DND-41 (cell line): ENCODE results near the gene FAM210B.

Experiments
- ATAC-seq: fragments of 200-7000 bp; cut with Tn5 transposase; 3 replicates; pipeline ENCODE4 v1.9.1; 2021; ENCODE audit warnings: low read depth; ENCODE audit not compliant: insufficient read depth
- DNase-seq: peaks from one replicate; pipeline ENCODE4 v3.0.0-alpha.2; 2020
- H2AFZ ChIP-seq: 2 replicates; pipeline ENCODE4 v1.6.0; 2012; ENCODE audit warnings: low read depth, low read length
- H3K27ac ChIP-seq: 2 replicates; pipeline ENCODE4 v1.5.1; 2012; ENCODE audit warnings: low read length, inconsistent platforms
- H3K27me3 ChIP-seq: fragments of 200-600 bp; sonication (generic); 2 replicates; pipeline ENCODE4 v1.6.0; 2012; ENCODE audit warnings: low read length, mild to moderate bottlenecking, inconsistent platforms; ENCODE audit not compliant: insufficient read depth, poor library complexity
- H3K36me3 ChIP-seq: 2 replicates; pipeline ENCODE4 v1.5.1; 2012; ENCODE audit warnings: low read length, inconsistent platforms; ENCODE audit not compliant: insufficient read depth
- H3K4me1 ChIP-seq: 2 replicates; pipeline ENCODE4 v1.5.1; 2012; ENCODE audit warnings: mild to moderate bottlenecking, low read length; ENCODE audit not compliant: insufficient read depth
- H3K4me2 ChIP-seq: 2 replicates; pipeline ENCODE4 v1.6.0; 2012; ENCODE audit warnings: mild to moderate bottlenecking, moderate library complexity, low read length, inconsistent platforms; ENCODE audit not compliant: insufficient read depth
- H3K4me3 ChIP-seq, 2 experiments: fragments of 200-600 bp in 1 of 2; shearing (Covaris generic) in 1 of 2; 2 replicates each; pipeline ENCODE4 v1.5.1; 2012 to 2016; ENCODE audit warnings: inconsistent platforms in 2 of 2, low read length in 2 of 2, mild to moderate bottlenecking in 2 of 2, low read depth in 1 of 2, moderate library complexity in 1 of 2
- H3K79me2 ChIP-seq: 2 replicates; pipeline ENCODE4 v1.6.0; 2012; ENCODE audit warnings: low read length, inconsistent platforms; ENCODE audit not compliant: insufficient read depth
- H3K9ac ChIP-seq: 2 replicates; pipeline ENCODE4 v1.6.0; 2012; ENCODE audit warnings: low read depth, mild to moderate bottlenecking, inconsistent platforms, low read length, moderate library complexity
- H3K9me3 ChIP-seq: 2 replicates; pipeline ENCODE4 v1.5.1; 2012; ENCODE audit warnings: low read length, moderate library complexity, mild to moderate bottlenecking, inconsistent platforms; ENCODE audit not compliant: insufficient read depth, severe bottlenecking
- H4K20me1 ChIP-seq: 2 replicates; pipeline ENCODE4 v1.6.0; 2012; ENCODE audit warnings: low read length; ENCODE audit not compliant: insufficient read depth
- CTCF ChIP-seq: IDR thresholded peaks from 2 replicates; pipeline ENCODE4 v1.5.1; 2012; ENCODE audit warnings: borderline replicate concordance, low read length, moderate library complexity, mild to moderate bottlenecking; ENCODE audit not compliant: poor library complexity, severe bottlenecking; ENCODE audit errors: extremely low read depth
- EZH2 ChIP-seq: IDR thresholded peaks from 3 replicates; pipeline ENCODE4 v1.6.1; 2012; ENCODE audit warnings: borderline replicate concordance, low read depth, mild to moderate bottlenecking, moderate library complexity, low read length, inconsistent platforms; ENCODE audit not compliant: severe bottlenecking

FAM210B gene, protein sequence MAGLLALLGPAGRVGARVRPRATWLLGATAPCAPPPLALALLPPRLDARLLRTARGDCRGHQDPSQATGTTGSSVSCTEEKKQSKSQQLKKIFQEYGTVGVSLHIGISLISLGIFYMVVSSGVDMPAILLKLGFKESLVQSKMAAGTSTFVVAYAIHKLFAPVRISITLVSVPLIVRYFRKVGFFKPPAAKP

GRCh38 chr20:56358600-56359211 lies at the start of gene FAM210B:
FAM210B (plus strand) TSS chr20:56358974; CDS start chr20:56359006, 32 bp downstream.
- TF ChIP-seq CTCF (no peak), EZH2 (no peak)
- Histone ChIP-seq H3K36me3 (no peaks in the 10 kb centered on the region), H3K4me1 (peaks cover 22% of the 10 kb centered on the region), H3K27ac (no peak within 1 kb of the TSS; the same call in 1 of the 2 replicates), H3K79me2 (no peaks in the 10 kb centered on the region), H4K20me1 (no peaks in the 10 kb centered on the region; the same call in 1 of the 2 replicates), H2AFZ (peak within 1 kb of the TSS; percentile 72), H3K27me3 (no peaks in the 10 kb centered on the region), H3K9ac (peak within 1 kb of the TSS; percentile 78), H3K9me3 (no peaks in the 10 kb centered on the region), H3K4me2 (peak within 1 kb of the TSS; percentile 91), H3K4me3 (peak within 1 kb of the TSS; percentile 55 to 66; a peak in 3 of 4 replicates)
- ATAC-seq (peak; percentile 99), DNase-seq (peak; percentile 91)

GRCh38 chr20:56316051-56316450 lies 42.7 kb upstream of the FAM210B start:
- Histone ChIP-seq H4K20me1 (no peaks in the 10 kb centered on the region), H3K27me3 (peaks cover 3% of the 10 kb centered on the region), H3K4me1 (no peaks in the 10 kb centered on the region), H3K9ac (no peak overlapping the region), H3K27ac (no peak overlapping the region), H2AFZ (no peak overlapping the region), H3K4me3 (no peak overlapping the region), H3K4me2 (no peak overlapping the region), H3K9me3 (no peaks in the 10 kb centered on the region), H3K36me3 (no peaks in the 10 kb centered on the region), H3K79me2 (no peaks in the 10 kb centered on the region)
- no peak for DNase-seq
- TF ChIP-seq CTCF (no peak), EZH2 (no peak)
- no peak for ATAC-seq

DNA sequence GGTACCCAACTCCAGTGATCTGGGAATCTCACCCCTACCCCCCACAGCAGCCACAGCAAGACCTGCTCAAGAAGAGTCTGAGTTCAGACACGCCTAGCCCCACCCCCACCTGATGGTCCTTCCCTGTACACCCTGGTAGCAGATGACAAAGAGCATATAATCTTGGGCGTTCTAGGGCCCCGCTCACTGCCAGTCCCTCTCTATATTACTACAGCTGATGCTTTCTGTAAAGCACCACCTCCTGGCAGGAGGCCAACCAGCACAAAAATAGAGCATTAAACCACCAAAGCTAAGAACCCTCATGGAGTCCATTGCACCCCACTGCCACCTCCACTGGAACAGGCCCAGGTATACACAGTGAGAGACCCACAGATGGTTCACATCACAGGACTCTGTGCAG lies 42.3 kb upstream of the FAM210B start:
- Histone ChIP-seq H3K27ac (no peak overlapping the region), H3K4me1 (no peaks in the 10 kb centered on the region)

More for the DNA sequence above, 42.3 kb upstream of the FAM210B start:
- Histone ChIP-seq H3K4me3 (no peak overlapping the region), H3K9me3 (no peaks in the 10 kb centered on the region), H3K36me3 (no peaks in the 10 kb centered on the region), H3K79me2 (no peaks in the 10 kb centered on the region), H3K9ac (no peak overlapping the region), H2AFZ (no peak overlapping the region), H3K27me3 (peaks cover 3% of the 10 kb centered on the region), H3K4me2 (no peak overlapping the region), H4K20me1 (no peaks in the 10 kb centered on the region)
- ATAC-seq (no peak), DNase-seq (no peak)
- no peak for TF ChIP-seq EZH2
- TF ChIP-seq CTCF: no peak
